HG03521 (cell line): ENCODE data around the gene LIX1.
"Not testable (repeated sequence)": the region's sequence is repeated elsewhere in the genome, so short reads cannot be mapped to it uniquely, and the experiment has no call there.

Source experiments
- ATAC-seq: cut with Tn5 transposase; IDR thresholded peaks from one replicate; pipeline ENCODE4 v1.9.1; 2021; ENCODE audit warnings: mild to moderate bottlenecking, moderate library complexity; ENCODE audit not compliant: unreplicated experiment

Gene LIX1

GRCh38 chr5:97142521-97143254 is at the start of gene LIX1:
LIX1 (minus strand) TSS chr5:97142611; CDS start chr5:97142576, 35 bp downstream.
- peak; percentile 70 for ATAC-seq

GRCh38 chr5:97191893-97192292 is 49.5 kb upstream of the LIX1 start:
- ATAC-seq: no peak

- not testable (repeated sequence) for ATAC-seq
Observed at GRCh38 chr5:97189523-97189922, 47.1 kb upstream of the LIX1 start.

- ATAC-seq: no peak
Observed at GRCh38 chr5:97183930-97184213, 41.5 kb upstream of the LIX1 start.

- ATAC-seq: peak; percentile 89
Observed at GRCh38 chr5:97183100-97183929, 40.9 kb upstream of the LIX1 start, which contains the start of gene RIOK2. RIOK2 (minus strand) TSS chr5:97183247; CDS start chr5:97183191, 56 bp downstream.

- no peak for ATAC-seq
Observed at GRCh38 chr5:97182571-97183099, 40.2 kb upstream of the LIX1 start.

- no peak for ATAC-seq
Observed at GRCh38 chr5:97181856-97182545, 39.6 kb upstream of the LIX1 start.

GRCh38 chr5:97179457-97179856 is 37.0 kb upstream of the LIX1 start:
- not testable (repeated sequence) for ATAC-seq

GRCh38 chr5:97172227-97172626 is 29.8 kb upstream of the LIX1 start:
- ATAC-seq: no peak

GRCh38 chr5:97171703-97172102 is 29.3 kb upstream of the LIX1 start:
- no peak for ATAC-seq

GRCh38 chr5:97167435-97167834 is 25.0 kb upstream of the LIX1 start:
- no peak for ATAC-seq

GRCh38 chr5:97165726-97166125 is 23.3 kb upstream of the LIX1 start:
- no peak for ATAC-seq

GRCh38 chr5:97164846-97165245 is 22.4 kb upstream of the LIX1 start:
- no peak for ATAC-seq

GRCh38 chr5:97163790-97164285 is 21.4 kb upstream of the LIX1 start:
- ATAC-seq: no peak

GRCh38 chr5:97163360-97163764 is 21.0 kb upstream of the LIX1 start:
- no peak for ATAC-seq

GRCh38 chr5:97162045-97162444 is 19.6 kb upstream of the LIX1 start:
- no peak for ATAC-seq

GRCh38 chr5:97157689-97158088 is 15.3 kb upstream of the LIX1 start:
- ATAC-seq: no peak

- no peak for ATAC-seq
Observed at GRCh38 chr5:97151370-97151769, 9.0 kb upstream of the LIX1 start.

GRCh38 chr5:97150401-97150800 is 8.0 kb upstream of the LIX1 start:
- ATAC-seq: no peak

- ATAC-seq: no peak
Observed at GRCh38 chr5:97149709-97150108, 7.3 kb upstream of the LIX1 start.

- ATAC-seq: no peak
Observed at GRCh38 chr5:97148288-97148687, 5.9 kb upstream of the LIX1 start.
